Progenitor cell of endocrine pancreas (in vitro differentiated cells): Measurements from ENCODE around the gene UCKL1. TPM values are rescaled to one million over a fixed set of nuclear protein-coding genes. Genes with fewer than 3 reads are reported as not detected.
A peak's percentile ranks its signal among the peaks of the same experiment; 100 is the strongest.
"Not testable (repeated sequence)": the region's sequence is repeated elsewhere in the genome, so short reads cannot be mapped to it uniquely, and the experiment has no call there.

ENCODE experiments used
- DNase-seq: peaks from one replicate; pipeline ENCODE4 v3.0.0; 2021; ENCODE audit warnings: low spot score; ENCODE audit not compliant: unreplicated experiment
- H3K27ac Mint-ChIP-seq: 2 replicates; pipeline ENCODE4 v1.8.0; 2021; ENCODE audit warnings: mild to moderate bottlenecking, moderate library complexity, mixed read lengths
- H3K27me3 Mint-ChIP-seq: 2 replicates; pipeline ENCODE4 v1.8.0; 2021; ENCODE audit warnings: mixed read lengths
- H3K36me3 Mint-ChIP-seq: 2 replicates; pipeline ENCODE4 v1.8.0; 2022; ENCODE audit warnings: mixed read lengths; ENCODE audit not compliant: insufficient read depth
- H3K4me1 Mint-ChIP-seq: 2 replicates; pipeline ENCODE4 v1.8.0; 2021; ENCODE audit warnings: low read depth, mixed read lengths
- H3K4me3 Mint-ChIP-seq: 2 replicates; pipeline ENCODE4 v1.8.0; 2021; ENCODE audit warnings: low read depth, mild to moderate bottlenecking, moderate library complexity, mixed read lengths
- H3K9me3 Mint-ChIP-seq: 2 replicates; pipeline ENCODE4 v1.8.0; 2021; ENCODE audit warnings: low read depth, mixed read lengths
- total RNA-seq: library from RNA; stranded (reverse); gene quantifications from 2 replicates; pipeline ENCODE4 v1.2.1, GENCODE V29; 2021
- TF ChIP-seq, protein P1 (sequence below): fragments of 200-600 bp; sonication (generic); IDR thresholded peaks from one replicate; pipeline ENCODE4 v1.5.0; 2021; ENCODE audit warnings: antibody characterized with exemption, mild to moderate bottlenecking; ENCODE audit not compliant: unreplicated experiment

The UCKL1 gene
- total RNA-seq, 1 donor from 2014 or later, result 79.2 TPM

DNA sequence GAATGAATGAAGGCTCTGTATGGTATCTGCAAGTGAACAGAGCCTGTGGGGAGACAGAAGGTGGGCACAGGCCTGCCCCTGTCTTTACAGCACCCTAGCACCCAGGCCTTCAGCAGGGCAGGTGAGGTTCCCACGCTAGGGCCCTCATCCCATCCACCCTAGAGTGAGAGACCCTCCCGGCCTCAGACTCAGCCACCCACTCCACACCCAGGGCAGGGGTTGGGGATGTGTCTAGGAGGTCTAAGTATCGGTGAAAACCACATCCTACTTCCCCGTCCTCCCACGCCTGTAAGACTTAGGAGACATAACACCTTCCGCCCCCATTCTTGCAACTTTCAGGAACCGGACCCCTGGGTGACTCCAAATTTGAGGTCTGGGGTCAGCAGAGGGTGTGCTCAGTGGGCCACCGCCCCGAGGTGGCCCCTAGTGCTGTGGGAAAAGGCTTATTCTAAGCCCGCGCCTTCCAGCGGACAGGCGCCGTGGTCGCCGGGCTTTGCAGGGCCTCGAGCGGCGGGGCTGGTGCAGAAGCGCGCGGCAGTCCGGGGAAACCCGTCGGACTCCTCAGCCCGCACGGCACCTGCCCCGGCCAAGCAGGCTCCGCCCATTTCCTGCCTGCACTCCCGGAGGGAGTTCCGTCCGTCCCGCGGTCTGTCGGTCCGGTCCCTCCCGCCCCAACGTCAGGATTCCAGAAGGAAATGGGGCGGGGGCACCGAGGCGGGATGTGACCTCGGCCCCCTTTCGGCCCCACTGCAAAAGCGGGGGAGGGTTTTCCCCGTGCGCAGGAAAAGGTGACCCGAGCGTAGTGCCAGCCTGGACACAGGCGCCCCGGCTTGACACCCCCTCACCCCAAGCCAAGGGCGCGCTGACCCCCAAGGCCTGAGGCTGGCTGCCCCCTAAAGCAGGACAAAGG lies 22.4 kb upstream of the UCKL1 start:
- H3K27me3 Mint-ChIP-seq, result no peaks in the 10 kb centered on the region
- H3K9me3 Mint-ChIP-seq, result no peaks in the 10 kb centered on the region
- H3K27ac Mint-ChIP-seq, result peak overlapping the region; percentile 76
- TF ChIP-seq, protein P1, sequence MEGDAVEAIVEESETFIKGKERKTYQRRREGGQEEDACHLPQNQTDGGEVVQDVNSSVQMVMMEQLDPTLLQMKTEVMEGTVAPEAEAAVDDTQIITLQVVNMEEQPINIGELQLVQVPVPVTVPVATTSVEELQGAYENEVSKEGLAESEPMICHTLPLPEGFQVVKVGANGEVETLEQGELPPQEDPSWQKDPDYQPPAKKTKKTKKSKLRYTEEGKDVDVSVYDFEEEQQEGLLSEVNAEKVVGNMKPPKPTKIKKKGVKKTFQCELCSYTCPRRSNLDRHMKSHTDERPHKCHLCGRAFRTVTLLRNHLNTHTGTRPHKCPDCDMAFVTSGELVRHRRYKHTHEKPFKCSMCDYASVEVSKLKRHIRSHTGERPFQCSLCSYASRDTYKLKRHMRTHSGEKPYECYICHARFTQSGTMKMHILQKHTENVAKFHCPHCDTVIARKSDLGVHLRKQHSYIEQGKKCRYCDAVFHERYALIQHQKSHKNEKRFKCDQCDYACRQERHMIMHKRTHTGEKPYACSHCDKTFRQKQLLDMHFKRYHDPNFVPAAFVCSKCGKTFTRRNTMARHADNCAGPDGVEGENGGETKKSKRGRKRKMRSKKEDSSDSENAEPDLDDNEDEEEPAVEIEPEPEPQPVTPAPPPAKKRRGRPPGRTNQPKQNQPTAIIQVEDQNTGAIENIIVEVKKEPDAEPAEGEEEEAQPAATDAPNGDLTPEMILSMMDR, result no peak
- peak overlapping the region; percentile 78 for H3K4me3 Mint-ChIP-seq
- peaks cover 26% of the 10 kb centered on the region for H3K4me1 Mint-ChIP-seq
- H3K36me3 Mint-ChIP-seq, result peaks cover 13% of the 10 kb centered on the region
- peak; percentile 59 for DNase-seq

GRCh38 chr20:63977739-63978276 lies 21.6 kb upstream of the UCKL1 start:
- Mint-ChIP-seq H3K27ac (peak overlapping the region; percentile 27), H3K9me3 (no peaks in the 10 kb centered on the region), H3K4me1 (peaks cover 27% of the 10 kb centered on the region), H3K36me3 (peaks cover 12% of the 10 kb centered on the region), H3K27me3 (no peaks in the 10 kb centered on the region), H3K4me3 (peak overlapping the region; percentile 78)
- DNase-seq, result no peak
- TF ChIP-seq, protein P1, result no peak

DNA sequence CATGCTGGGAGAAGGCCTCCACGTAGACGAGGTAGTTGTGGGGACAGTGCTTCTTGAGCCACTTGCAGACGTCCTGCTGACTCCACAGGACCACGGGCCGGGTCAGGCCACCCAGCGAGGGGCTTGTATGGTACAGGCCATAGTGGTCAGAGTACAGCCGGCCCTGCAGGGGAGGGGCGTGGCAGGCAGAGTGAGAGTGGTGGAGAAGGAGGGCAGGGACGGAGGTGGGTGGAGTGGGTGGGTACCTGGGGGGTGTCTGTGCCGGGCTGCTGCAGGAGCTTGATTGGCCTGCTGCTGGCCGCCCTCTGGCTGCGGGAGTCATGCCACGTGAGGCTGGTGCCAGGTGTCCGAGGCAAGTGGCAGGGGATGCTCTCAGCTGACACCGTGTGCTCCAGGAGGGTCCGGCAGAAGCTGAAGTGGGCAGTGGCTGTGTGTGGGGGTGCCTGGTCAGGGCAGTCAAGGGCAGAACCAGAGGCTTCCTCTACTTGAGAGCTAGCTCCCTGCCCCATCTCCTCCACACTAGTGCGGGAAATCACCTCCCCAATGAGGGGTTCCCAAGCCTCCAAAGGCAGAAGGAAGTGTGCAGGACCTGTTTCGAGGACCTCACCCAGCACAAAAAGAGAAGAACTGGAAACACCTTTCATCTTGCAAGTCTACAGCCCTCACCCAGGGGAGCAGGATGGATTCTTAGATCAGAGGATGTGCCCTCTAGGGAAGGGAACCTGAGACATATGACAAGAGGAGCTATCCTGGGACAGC lies 20.9 kb upstream of the UCKL1 start:
- no peaks in the 10 kb centered on the region for H3K9me3 Mint-ChIP-seq
- TF ChIP-seq, protein P1, result no peak
- peak overlapping the region; percentile 78 for H3K4me3 Mint-ChIP-seq
- peak overlapping the region; percentile 27 for H3K27ac Mint-ChIP-seq
- DNase-seq, result no peak
- H3K36me3 Mint-ChIP-seq, result peaks cover 9% of the 10 kb centered on the region
- peaks cover 23% of the 10 kb centered on the region for H3K4me1 Mint-ChIP-seq
- no peaks in the 10 kb centered on the region for H3K27me3 Mint-ChIP-seq

- H3K4me3 Mint-ChIP-seq, result peak overlapping the region; percentile 24
- not testable (repeated sequence) for H3K36me3 Mint-ChIP-seq, H3K27me3 Mint-ChIP-seq, H3K27ac Mint-ChIP-seq, H3K9me3 Mint-ChIP-seq, DNase-seq
- peaks cover 19% of the 10 kb centered on the region for H3K4me1 Mint-ChIP-seq
These were observed 20.3 kb upstream of the UCKL1 start for GRCh38 chr20:63976511-63976910.

DNA sequence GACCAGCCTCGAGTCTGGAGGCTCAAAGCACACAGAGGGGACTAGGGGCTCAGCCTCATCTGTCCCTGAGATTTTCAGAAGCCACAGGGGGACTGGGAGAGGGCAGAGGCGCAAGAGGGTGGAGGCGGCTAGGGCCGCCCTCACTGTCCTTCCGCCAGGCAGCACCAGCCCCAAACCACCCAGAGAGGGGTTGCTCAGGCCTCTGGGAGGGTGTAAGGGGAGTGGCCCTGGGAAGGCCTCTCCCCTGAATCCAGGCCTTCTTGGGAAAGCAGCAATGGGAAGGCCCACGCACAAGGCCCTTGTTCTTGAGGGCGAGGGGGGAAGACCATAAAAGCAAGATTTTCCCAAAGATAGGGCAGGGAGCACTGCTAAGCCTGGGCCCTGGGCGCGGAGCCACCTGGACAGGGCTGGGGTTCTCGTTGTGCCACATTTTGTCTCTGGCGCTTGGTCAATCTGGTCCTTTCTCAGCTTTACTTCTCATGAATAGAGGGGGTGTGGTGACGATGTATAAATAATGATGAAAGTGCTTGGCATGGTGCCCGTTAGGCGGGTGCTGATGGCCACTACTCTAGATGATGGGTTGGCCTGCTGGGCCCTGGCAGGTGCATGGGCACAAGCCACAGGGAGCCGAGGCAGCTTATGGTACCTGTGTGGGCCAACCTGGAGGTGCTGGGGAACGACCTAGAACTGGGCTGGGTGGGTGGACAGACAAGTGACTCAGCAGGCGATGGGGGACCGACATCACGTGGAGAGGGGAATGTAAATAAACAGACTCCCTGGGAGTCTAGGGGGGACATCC lies 18.4 kb upstream of the UCKL1 start:
- Mint-ChIP-seq H3K4me3 (no peak overlapping the region), H3K27me3 (no peaks in the 10 kb centered on the region), H3K9me3 (no peaks in the 10 kb centered on the region), H3K27ac (no peak overlapping the region), H3K36me3 (peaks cover 9% of the 10 kb centered on the region), H3K4me1 (peaks cover 7% of the 10 kb centered on the region)
- TF ChIP-seq, protein P1, result no peak
- no peak for DNase-seq
